ENCODE data around the gene ZNF160. TPM values are rescaled to one million over a fixed set of nuclear protein-coding genes. Genes with fewer than 3 reads are reported as not detected.

Gene ZNF160
- total RNA-seq (100 to 1,000 TPM in 1 of 9 donors, 10 to 100 TPM in 8; 28.3 to 102 (median 68.7) TPM), polyA plus RNA-seq (10 to 100 TPM; 26.1 to 66.6 (median 39.4) TPM)
- long read RNA-seq, donor 1, full-length matches to known transcripts: 8 of 8 reads
- long read RNA-seq, donor 1, partial matches to known transcripts: 0 of 8 reads
- long read RNA-seq, donor 1, other reads (novel, unspliced or antisense): 0 of 8 reads
- long read RNA-seq, donor 2, full-length matches to known transcripts: 27 of 27 reads
- long read RNA-seq, donor 2, partial matches to known transcripts: 0 of 27 reads
- long read RNA-seq, donor 2, other reads (novel, unspliced or antisense): 0 of 27 reads
- long read RNA-seq, donor 3, full-length matches to known transcripts: 9 of 9 reads
- long read RNA-seq, donor 3, partial matches to known transcripts: 0 of 9 reads
- long read RNA-seq, donor 3, other reads (novel, unspliced or antisense): 0 of 9 reads
- long read RNA-seq, donor 4, full-length matches to known transcripts: 1 of 6 reads
- long read RNA-seq, donor 4, partial matches to known transcripts: 1 of 6 reads
- long read RNA-seq, donor 4, other reads (novel, unspliced or antisense): 4 of 6 reads
- long read RNA-seq, donor 5, full-length matches to known transcripts: 33 of 48 reads
- long read RNA-seq, donor 5, partial matches to known transcripts: 0 of 48 reads
- long read RNA-seq, donor 5, other reads (novel, unspliced or antisense): 15 of 48 reads
- long read RNA-seq, donor 6, full-length matches to known transcripts: 2 of 6 reads
- long read RNA-seq, donor 6, partial matches to known transcripts: 0 of 6 reads
- long read RNA-seq, donor 6, other reads (novel, unspliced or antisense): 4 of 6 reads
- long read RNA-seq, donor 7, full-length matches to known transcripts: 8 of 8 reads
- long read RNA-seq, donor 7, partial matches to known transcripts: 0 of 8 reads
- long read RNA-seq, donor 7, other reads (novel, unspliced or antisense): 0 of 8 reads
- long read RNA-seq, donor 8, full-length matches to known transcripts: 17 of 17 reads
- long read RNA-seq, donor 8, partial matches to known transcripts: 0 of 17 reads
- long read RNA-seq, donor 8, other reads (novel, unspliced or antisense): 0 of 17 reads
- long read RNA-seq, donor 9, full-length matches to known transcripts: 16 of 16 reads
- long read RNA-seq, donor 9, partial matches to known transcripts: 0 of 16 reads
- long read RNA-seq, donor 9, other reads (novel, unspliced or antisense): 0 of 16 reads
- long read RNA-seq, donor 10, full-length matches to known transcripts: 7 of 7 reads
- long read RNA-seq, donor 10, partial matches to known transcripts: 0 of 7 reads
- long read RNA-seq, donor 10, other reads (novel, unspliced or antisense): 0 of 7 reads

- TF ChIP-seq POLR2A (IDR thresholded peaks at IDR 0.05) (peak; percentile 91 to 98), CTCF (IDR thresholded peaks at IDR 0.05) (no peak)
- 1 to 3% (median 2%) methylated on average over 31 to 67 of the region's 67 CpGs for WGBS, 4 donors
- H3K9me3 ChIP-seq (replicated peaks in 1 of 3): no peaks in the 10 kb centered on the region
- H3K27ac ChIP-seq: peak within 1 kb of the TSS; percentile 86 to 98 (median 97)
- peak; percentile 99 to 100 (median 99) for DNase-seq
- intact Hi-C loops (cut with DNase I): no loop called here
- H3K4me3 ChIP-seq: peak within 1 kb of the TSS; percentile 73 to 95 (median 84)
- peaks cover 0 to 5% of the 10 kb centered on the region in 2 donors for H3K36me3 ChIP-seq (replicated peaks in 1 of 2)
- no peaks in the 10 kb centered on the region for H3K27me3 ChIP-seq
- peaks cover 28 to 29% of the 10 kb centered on the region in 2 donors for H3K4me1 ChIP-seq (replicated peaks in 1 of 2)
These were observed at the start of gene ZNF160 for GRCh38 chr19:53103234-53104203. ZNF160 (minus strand) TSS chr19:53103422; CDS start chr19:53086276, 17,146 bp downstream.

GRCh38 chr19:53147645-53148044 lies 44.4 kb upstream of the ZNF160 start:
- Histone ChIP-seq H3K4me3 (no peak overlapping the region), H3K27me3 (no peaks in the 10 kb centered on the region), H3K9me3 (replicated peaks in 1 of 3) (peaks cover 0 to 34% (median 7%) of the 10 kb centered on the region in 3 donors), H3K27ac (no peak overlapping the region), H3K4me1 (replicated peaks in 1 of 2) (no peaks in the 10 kb centered on the region), H3K36me3 (replicated peaks in 1 of 2) (peaks cover 0 to 14% of the 10 kb centered on the region in 2 donors)
- no peak for TF ChIP-seq POLR2A (IDR thresholded peaks at IDR 0.05)
- no peak for TF ChIP-seq CTCF (IDR thresholded peaks at IDR 0.05)
- intact Hi-C loops (cut with DNase I): no loop called here
- DNase-seq: no peak

GRCh38 chr19:53140351-53140750 lies 37.1 kb upstream of the ZNF160 start:
- Histone ChIP-seq H3K36me3 (replicated peaks in 1 of 2) (no peaks in the 10 kb centered on the region), H3K4me1 (replicated peaks in 1 of 2) (no peaks in the 10 kb centered on the region), H3K9me3 (replicated peaks in 1 of 3) (peaks cover 0 to 39% (median 11%) of the 10 kb centered on the region in 3 donors), H3K27me3 (no peaks in the 10 kb centered on the region), H3K4me3 (no peak overlapping the region), H3K27ac (no peak overlapping the region)
- TF ChIP-seq CTCF (IDR thresholded peaks at IDR 0.05) (no peak), POLR2A (IDR thresholded peaks at IDR 0.05) (no peak)
- intact Hi-C loops (cut with DNase I): no loop called here
- DNase-seq: no peak
- WGBS, 4 donors: 92 to 99% (median 97%) methylated on average over 4 of the region's 4 CpGs
